Fibroblast of mammary gland (primary cell): Measurements from ENCODE around the gene CDH22.

ENCODE experiments used
- DNase-seq: peaks from one replicate; pipeline ENCODE4 v3.0.0-alpha.2; 2010; ENCODE audit warnings: low read depth
- H3K4me3 ChIP-seq: 2 replicates; pipeline ENCODE4 v1.5.1; 2011; ENCODE audit warnings: low read depth, mild to moderate bottlenecking, low read length, moderate library complexity; ENCODE audit not compliant: control insufficient read depth
- TF ChIP-seq, protein P1 (sequence below): conservative IDR thresholded peaks from 2 replicates; pipeline ENCODE4 v1.5.1; 2011; ENCODE audit warnings: low read depth, low read length, inconsistent platforms; ENCODE audit not compliant: control insufficient read depth, insufficient read depth

CDH22 gene

GRCh38 chr20:46131396-46131795 lies 176.9 kb downstream of the CDH22 start:
- peak; percentile 41 for DNase-seq
- no peak overlapping the region for H3K4me3 ChIP-seq
- TF ChIP-seq, protein P1, sequence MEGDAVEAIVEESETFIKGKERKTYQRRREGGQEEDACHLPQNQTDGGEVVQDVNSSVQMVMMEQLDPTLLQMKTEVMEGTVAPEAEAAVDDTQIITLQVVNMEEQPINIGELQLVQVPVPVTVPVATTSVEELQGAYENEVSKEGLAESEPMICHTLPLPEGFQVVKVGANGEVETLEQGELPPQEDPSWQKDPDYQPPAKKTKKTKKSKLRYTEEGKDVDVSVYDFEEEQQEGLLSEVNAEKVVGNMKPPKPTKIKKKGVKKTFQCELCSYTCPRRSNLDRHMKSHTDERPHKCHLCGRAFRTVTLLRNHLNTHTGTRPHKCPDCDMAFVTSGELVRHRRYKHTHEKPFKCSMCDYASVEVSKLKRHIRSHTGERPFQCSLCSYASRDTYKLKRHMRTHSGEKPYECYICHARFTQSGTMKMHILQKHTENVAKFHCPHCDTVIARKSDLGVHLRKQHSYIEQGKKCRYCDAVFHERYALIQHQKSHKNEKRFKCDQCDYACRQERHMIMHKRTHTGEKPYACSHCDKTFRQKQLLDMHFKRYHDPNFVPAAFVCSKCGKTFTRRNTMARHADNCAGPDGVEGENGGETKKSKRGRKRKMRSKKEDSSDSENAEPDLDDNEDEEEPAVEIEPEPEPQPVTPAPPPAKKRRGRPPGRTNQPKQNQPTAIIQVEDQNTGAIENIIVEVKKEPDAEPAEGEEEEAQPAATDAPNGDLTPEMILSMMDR: no peak

GRCh38 chr20:46130534-46130933 lies 177.8 kb downstream of the CDH22 start:
- TF ChIP-seq, protein P1: no peak
- H3K4me3 ChIP-seq: no peak overlapping the region
- no peak for DNase-seq

DNA sequence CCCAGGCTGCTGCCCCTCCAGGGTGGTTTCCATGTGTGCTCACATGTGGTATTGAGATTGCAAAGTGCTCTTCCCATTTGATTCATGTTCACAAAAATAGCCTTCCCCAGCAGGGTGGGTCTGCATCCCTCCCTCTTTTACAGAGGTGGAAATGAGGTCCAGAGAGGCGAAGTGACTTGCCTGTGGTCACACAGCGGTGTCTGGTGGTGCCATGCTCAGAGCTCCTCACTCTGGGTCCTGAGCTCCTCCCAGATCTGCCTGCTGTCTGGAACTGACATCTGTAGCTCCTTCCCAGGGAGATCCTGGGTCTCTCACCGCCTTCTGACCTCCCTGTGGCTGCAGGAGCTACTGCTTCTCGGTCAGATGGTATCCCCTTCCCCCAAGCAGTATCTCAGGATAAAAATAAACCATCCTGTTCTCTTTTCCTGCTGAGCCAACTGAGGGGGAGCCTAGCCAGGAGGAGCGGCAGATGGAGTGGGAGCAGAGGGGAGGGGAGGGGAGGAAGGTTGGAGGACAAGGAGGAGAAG lies 178.3 kb downstream of the CDH22 start:
- TF ChIP-seq, protein P1: no peak
- DNase-seq: no peak
- H3K4me3 ChIP-seq: no peak overlapping the region

GRCh38 chr20:46128310-46129151 lies 179.8 kb downstream of the CDH22 start:
- no peak for DNase-seq
- no peak overlapping the region for H3K4me3 ChIP-seq
- TF ChIP-seq, protein P1: peak; percentile 47

- TF ChIP-seq, protein P1: no peak
- no peak for DNase-seq
- no peak overlapping the region for H3K4me3 ChIP-seq
These were observed 180.8 kb downstream of the CDH22 start for GRCh38 chr20:46127396-46128010.

GRCh38 chr20:46126440-46127056 lies 181.8 kb downstream of the CDH22 start:
- TF ChIP-seq, protein P1: no peak
- no peak for DNase-seq
- no peak overlapping the region for H3K4me3 ChIP-seq
